ENCODE data around the gene LRRC4C. TPM values are rescaled to one million over a fixed set of nuclear protein-coding genes. Genes with fewer than 3 reads are reported as not detected.

Gene LRRC4C
- total and polyA plus RNA-seq, 2 experiments from 2014 or later, result not detected

DNA sequence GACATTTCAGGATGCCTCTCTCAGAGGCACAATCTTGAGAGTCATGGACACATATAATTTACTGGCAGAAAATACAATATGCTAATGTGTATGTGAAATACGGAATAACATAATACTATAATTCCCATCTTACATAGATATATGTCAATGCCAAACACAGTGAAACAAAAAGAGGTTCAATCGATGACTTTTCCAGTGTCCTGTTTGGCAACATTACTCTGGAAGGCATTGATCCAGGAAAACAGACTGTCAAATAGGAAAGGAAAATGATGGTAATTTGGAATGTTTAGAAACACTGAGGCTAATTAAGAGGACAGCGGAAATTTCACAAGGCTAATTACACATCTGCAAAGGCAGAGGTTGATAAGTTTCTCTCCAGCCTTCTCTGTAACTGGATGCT, 942.3 kb downstream of the LRRC4C start:
- no peak for TF ChIP-seq EZH2 (IDR thresholded peaks at IDR 0.05; ENCODE audit: insufficient read depth, poor library complexity, severe bottlenecking)
- TF ChIP-seq EZH2phosphoT487 (IDR thresholded peaks at IDR 0.05; ENCODE audit: insufficient read depth, low read depth), result no peak

GRCh38 chr11:40514124-40514523, 945.3 kb downstream of the LRRC4C start:
- no peak overlapping the region for H3K4me3 ChIP-seq
- 15 to 33% methylated on average over 1 of the region's 1 CpG for WGBS, 2 experiments (ENCODE audit: low coverage in 1 of 2, low lambda C conversion rate in 2 of 2, missing lambda C conversion rate in 2 of 2)
- H3K9me3 ChIP-seq (ENCODE audit: low read depth), result no peaks in the 10 kb centered on the region
- H3K4me2 ChIP-seq (ENCODE audit: unreplicated experiment), result no peak overlapping the region
- in situ Hi-C loops (cut with MboI), result no loop called here
- TF ChIP-seq EZH2phosphoT487 (IDR thresholded peaks at IDR 0.05; ENCODE audit: insufficient read depth, low read depth) (no peak), EZH2 (IDR thresholded peaks at IDR 0.05; ENCODE audit: insufficient read depth, poor library complexity, severe bottlenecking) (no peak)
- H3F3A ChIP-seq (ENCODE audit: insufficient read depth), result no peaks in the 10 kb centered on the region
- H3K79me2 ChIP-seq (ENCODE audit: insufficient read depth), result no peaks in the 10 kb centered on the region
- no peaks in the 10 kb centered on the region for H3K9me2 ChIP-seq (ENCODE audit: insufficient read depth)
- no peak for DNase-seq
- H3K9ac ChIP-seq, result no peak overlapping the region
- no peaks in the 10 kb centered on the region for H4K20me1 ChIP-seq (ENCODE audit: insufficient read depth)
- H3K36me3 ChIP-seq (ENCODE audit: low read depth), result no peaks in the 10 kb centered on the region
- no peak overlapping the region for H3K27ac ChIP-seq
- H3K27me3 ChIP-seq (replicated peaks; ENCODE audit: insufficient read depth), result no peaks in the 10 kb centered on the region
- H3K4me1 ChIP-seq (ENCODE audit: insufficient read depth), result no peaks in the 10 kb centered on the region
- H2AFZ ChIP-seq, result no peak overlapping the region

More for the DNA sequence above, 942.3 kb downstream of the LRRC4C start:
- Histone ChIP-seq H3K79me2 (ENCODE audit: insufficient read depth) (no peaks in the 10 kb centered on the region), H3K36me3 (ENCODE audit: low read depth) (no peaks in the 10 kb centered on the region), H3F3A (ENCODE audit: insufficient read depth) (no peaks in the 10 kb centered on the region), H2AFZ (no peak overlapping the region), H3K4me3 (no peak overlapping the region), H3K9me3 (ENCODE audit: low read depth) (no peaks in the 10 kb centered on the region), H3K9ac (no peak overlapping the region), H3K27ac (no peak overlapping the region), H4K20me1 (ENCODE audit: insufficient read depth) (no peaks in the 10 kb centered on the region), H3K4me2 (ENCODE audit: unreplicated experiment) (no peak overlapping the region), H3K27me3 (replicated peaks; ENCODE audit: insufficient read depth) (no peaks in the 10 kb centered on the region), H3K9me2 (ENCODE audit: insufficient read depth) (no peaks in the 10 kb centered on the region), H3K4me1 (ENCODE audit: insufficient read depth) (no peaks in the 10 kb centered on the region)
- DNase-seq, result no peak
- in situ Hi-C loops (cut with MboI), result no loop called here
- 46 to 48% methylated on average over 3 of the region's 3 CpGs for WGBS, 2 experiments (ENCODE audit: low coverage in 1 of 2, low lambda C conversion rate in 2 of 2, missing lambda C conversion rate in 2 of 2)

GRCh38 chr11:40513281-40513680, 946.2 kb downstream of the LRRC4C start:
- Histone ChIP-seq H3K36me3 (ENCODE audit: low read depth) (no peaks in the 10 kb centered on the region), H3F3A (ENCODE audit: insufficient read depth) (no peaks in the 10 kb centered on the region), H3K9me2 (ENCODE audit: insufficient read depth) (no peaks in the 10 kb centered on the region), H3K4me1 (ENCODE audit: insufficient read depth) (no peaks in the 10 kb centered on the region), H3K9me3 (ENCODE audit: low read depth) (no peaks in the 10 kb centered on the region), H4K20me1 (ENCODE audit: insufficient read depth) (no peaks in the 10 kb centered on the region), H3K27ac (no peak overlapping the region), H3K9ac (no peak overlapping the region), H3K79me2 (ENCODE audit: insufficient read depth) (no peaks in the 10 kb centered on the region), H3K27me3 (replicated peaks; ENCODE audit: insufficient read depth) (no peaks in the 10 kb centered on the region), H2AFZ (no peak overlapping the region), H3K4me2 (ENCODE audit: unreplicated experiment) (no peak overlapping the region), H3K4me3 (no peak overlapping the region)
- TF ChIP-seq EZH2 (IDR thresholded peaks at IDR 0.05; ENCODE audit: insufficient read depth, poor library complexity, severe bottlenecking) (no peak), EZH2phosphoT487 (IDR thresholded peaks at IDR 0.05; ENCODE audit: insufficient read depth, low read depth) (no peak)
- DNase-seq, result no peak
- in situ Hi-C loops (cut with MboI), result no loop called here

DNA sequence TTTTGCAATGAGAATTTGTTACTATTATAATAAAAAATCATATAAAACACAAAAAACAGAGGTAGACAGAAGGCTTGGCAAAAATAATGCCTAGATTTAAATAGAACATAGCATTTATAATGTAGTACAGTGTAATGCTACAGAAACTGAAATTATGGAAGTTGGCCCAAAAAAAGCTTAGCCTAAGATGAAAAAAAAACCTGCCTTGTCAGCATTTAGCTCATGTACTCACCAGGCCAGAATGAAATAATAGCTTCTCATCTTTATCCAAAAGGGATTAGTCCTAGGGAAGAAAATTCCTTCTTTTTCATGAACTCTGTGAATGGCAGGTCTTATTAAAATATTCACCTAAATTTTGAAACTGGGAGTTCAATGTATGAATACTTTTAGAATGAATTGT, 951.1 kb downstream of the LRRC4C start:
- H3F3A ChIP-seq (ENCODE audit: insufficient read depth), result no peaks in the 10 kb centered on the region
- H3K36me3 ChIP-seq (ENCODE audit: low read depth), result no peaks in the 10 kb centered on the region
- no peaks in the 10 kb centered on the region for H4K20me1 ChIP-seq (ENCODE audit: insufficient read depth)
- H3K27me3 ChIP-seq (replicated peaks; ENCODE audit: insufficient read depth), result no peaks in the 10 kb centered on the region
- H2AFZ ChIP-seq, result no peak overlapping the region
- no peak overlapping the region for H3K27ac ChIP-seq
- DNase-seq, result no peak
- H3K4me2 ChIP-seq (ENCODE audit: unreplicated experiment), result no peak overlapping the region
- in situ Hi-C loops (cut with MboI), result no loop called here
- H3K9me3 ChIP-seq (ENCODE audit: low read depth), result peaks cover 3% of the 10 kb centered on the region
- no peak overlapping the region for H3K9ac ChIP-seq
- H3K4me1 ChIP-seq (ENCODE audit: insufficient read depth), result no peaks in the 10 kb centered on the region
- H3K9me2 ChIP-seq (ENCODE audit: insufficient read depth), result no peaks in the 10 kb centered on the region
- H3K79me2 ChIP-seq (ENCODE audit: insufficient read depth), result no peaks in the 10 kb centered on the region
- no peak overlapping the region for H3K4me3 ChIP-seq
- no peak for TF ChIP-seq EZH2phosphoT487 (IDR thresholded peaks at IDR 0.05; ENCODE audit: insufficient read depth, low read depth)
- TF ChIP-seq EZH2 (IDR thresholded peaks at IDR 0.05; ENCODE audit: insufficient read depth, poor library complexity, severe bottlenecking), result no peak

DNA sequence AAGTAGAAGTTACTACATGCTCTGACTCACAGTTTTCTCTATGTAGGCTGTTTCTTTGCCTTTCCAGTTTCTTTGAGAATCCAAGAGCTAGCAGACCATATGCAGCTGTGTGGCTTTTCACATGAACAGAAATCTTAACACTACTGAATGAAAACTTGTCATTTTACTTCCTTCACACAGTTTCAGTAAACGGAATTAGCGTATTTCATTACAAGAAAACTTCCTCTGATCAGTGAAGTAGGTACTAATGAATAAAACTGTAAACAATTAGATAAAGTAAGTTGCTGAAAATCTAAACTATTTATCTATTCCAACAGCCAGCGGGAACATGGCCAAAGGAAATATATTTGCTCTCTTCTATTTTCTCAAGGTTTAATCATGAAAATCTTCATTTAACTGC, 953.2 kb downstream of the LRRC4C start:
- H3K9me3 ChIP-seq (ENCODE audit: low read depth), result peaks cover 3% of the 10 kb centered on the region
- in situ Hi-C loops (cut with MboI), result no loop called here
- no peaks in the 10 kb centered on the region for H3F3A ChIP-seq (ENCODE audit: insufficient read depth)
- 25 to 35% methylated on average over 3 of the region's 3 CpGs for WGBS, 2 experiments (ENCODE audit: low coverage in 1 of 2, low lambda C conversion rate in 2 of 2, missing lambda C conversion rate in 2 of 2)
- H3K9ac ChIP-seq, result no peak overlapping the region
- H3K9me2 ChIP-seq (ENCODE audit: insufficient read depth), result no peaks in the 10 kb centered on the region
- no peak for DNase-seq
- H3K27me3 ChIP-seq (replicated peaks; ENCODE audit: insufficient read depth), result no peaks in the 10 kb centered on the region
- H3K27ac ChIP-seq, result no peak overlapping the region
- no peaks in the 10 kb centered on the region for H3K4me1 ChIP-seq (ENCODE audit: insufficient read depth)
- TF ChIP-seq EZH2 (IDR thresholded peaks at IDR 0.05; ENCODE audit: insufficient read depth, poor library complexity, severe bottlenecking) (no peak), EZH2phosphoT487 (IDR thresholded peaks at IDR 0.05; ENCODE audit: insufficient read depth, low read depth) (no peak)
- no peaks in the 10 kb centered on the region for H3K79me2 ChIP-seq (ENCODE audit: insufficient read depth)
- H4K20me1 ChIP-seq (ENCODE audit: insufficient read depth), result no peaks in the 10 kb centered on the region
- no peak overlapping the region for H2AFZ ChIP-seq
- no peak overlapping the region for H3K4me3 ChIP-seq
- no peak overlapping the region for H3K4me2 ChIP-seq (ENCODE audit: unreplicated experiment)
- H3K36me3 ChIP-seq (ENCODE audit: low read depth), result no peaks in the 10 kb centered on the region
